MM.1S (cell line): Measurements from ENCODE around the gene PIK3IP1.

Experiments used
- DNase-seq: peaks from one replicate; pipeline ENCODE4 v3.0.0-alpha.2; 2015
- H2AFZ ChIP-seq: fragments of 300-600 bp; sonication (generic); 2 replicates; pipeline ENCODE4 v1.6.0; 2016; ENCODE audit warnings: antibody characterized with exemption, low read length
- H3F3A ChIP-seq: fragments of 300-600 bp; sonication (generic); 2 replicates; pipeline ENCODE4 v1.6.1; 2016; ENCODE audit warnings: mild to moderate bottlenecking, antibody characterized with exemption, low read length, moderate library complexity, mixed read lengths; ENCODE audit not compliant: insufficient read depth
- H3K27ac ChIP-seq: fragments of 300-600 bp; sonication (generic); 2 replicates; pipeline ENCODE4 v1.5.1; 2016; ENCODE audit warnings: mild to moderate bottlenecking, low read length
- H3K27me3 ChIP-seq: fragments of 300-600 bp; sonication (generic); replicated peaks from 2 replicates; pipeline ENCODE4 v1.6.0; 2016; ENCODE audit warnings: low read length; ENCODE audit not compliant: insufficient read depth
- H3K36me3 ChIP-seq: fragments of 300-600 bp; sonication (generic); replicated peaks from 2 replicates; pipeline ENCODE4 v1.6.1; 2016; ENCODE audit warnings: mild to moderate bottlenecking, low read length, mixed read lengths; ENCODE audit not compliant: insufficient read depth
- H3K4me1 ChIP-seq: fragments of 300-600 bp; sonication (generic); 2 replicates; pipeline ENCODE4 v1.6.1; 2016; ENCODE audit warnings: low read length, mixed read lengths
- H3K4me2 ChIP-seq: fragments of 300-600 bp; sonication (generic); 2 replicates; pipeline ENCODE4 v1.6.0; 2016; ENCODE audit warnings: low read depth, low read length
- H3K4me3 ChIP-seq: fragments of 300-600 bp; sonication (generic); 2 replicates; pipeline ENCODE4 v1.5.1; 2016; ENCODE audit warnings: low read length, mixed read lengths
- H3K79me2 ChIP-seq: fragments of 300-600 bp; sonication (generic); 2 replicates; pipeline ENCODE4 v1.6.1; 2016; ENCODE audit warnings: mixed run types, low read length, mixed read lengths
- H3K9ac ChIP-seq: fragments of 300-600 bp; sonication (generic); 2 replicates; pipeline ENCODE4 v1.6.1; 2016; ENCODE audit warnings: low read length, mixed read lengths
- H3K9me2 ChIP-seq: fragments of 300-600 bp; sonication (generic); replicated peaks from 2 replicates; pipeline ENCODE4 v1.6.1; 2016; ENCODE audit warnings: mild to moderate bottlenecking, low read length, mixed read lengths; ENCODE audit not compliant: insufficient read depth
- H3K9me3 ChIP-seq: fragments of 300-600 bp; sonication (generic); replicated peaks from 2 replicates; pipeline ENCODE4 v1.6.1; 2016; ENCODE audit warnings: mild to moderate bottlenecking, low read length, mixed read lengths; ENCODE audit not compliant: insufficient read depth
- H4K20me1 ChIP-seq: fragments of 300-600 bp; sonication (generic); 2 replicates; pipeline ENCODE4 v1.6.1; 2016; ENCODE audit warnings: mild to moderate bottlenecking, low read length, moderate library complexity, mixed read lengths; ENCODE audit not compliant: insufficient read depth
- CTCF ChIP-seq: fragments of 300-600 bp; sonication (generic); IDR thresholded peaks from 2 replicates; pipeline ENCODE4 v1.5.1; 2016; ENCODE audit warnings: antibody characterized with exemption, low read length, mixed read lengths
- EZH2 ChIP-seq: fragments of 300-600 bp; sonication (generic); optimal IDR thresholded peaks from 2 replicates; pipeline ENCODE3; 2017; ENCODE audit warnings: low read depth, mild to moderate bottlenecking, antibody characterized with exemption, low read length, mixed read lengths
- EZH2phosphoT487 ChIP-seq: fragments of 300-600 bp; sonication (generic); IDR thresholded peaks from 2 replicates; pipeline ENCODE4 v1.6.1; 2018; ENCODE audit warnings: antibody characterized with exemption, low read length

PIK3IP1 gene

GRCh38 chr22:31292236-31292989 lies at the start of gene PIK3IP1:
Gene PIK3IP1 (minus strand): TSS chr22:31292488. CDS start chr22:31292344, 144 bp downstream.
- Histone ChIP-seq H3K4me3 (peak within 1 kb of the TSS; percentile 71), H3K27ac (peak within 1 kb of the TSS; percentile 83; the same call in 1 of the 2 replicates), H3K9me3 (no peaks in the 10 kb centered on the region), H3F3A (peaks cover 42% of the 10 kb centered on the region), H3K27me3 (no peaks in the 10 kb centered on the region), H3K4me2 (peak within 1 kb of the TSS; percentile 98), H3K36me3 (no peaks in the 10 kb centered on the region), H2AFZ (peak within 1 kb of the TSS; percentile 78), H3K4me1 (peaks cover 39% of the 10 kb centered on the region), H3K9me2 (no peaks in the 10 kb centered on the region), H4K20me1 (no peaks in the 10 kb centered on the region), H3K9ac (peak within 1 kb of the TSS; percentile 92), H3K79me2 (peaks cover 25% of the 10 kb centered on the region)
- TF ChIP-seq EZH2, result no peak
- TF ChIP-seq CTCF, result peak; percentile 51
- peak; percentile 93 for DNase-seq

GRCh38 chr22:31341386-31342088 lies 49.2 kb upstream of the PIK3IP1 start:
- no peak for DNase-seq
- H3K4me2 ChIP-seq, result no peak overlapping the region
- H3K27ac ChIP-seq, result no peak overlapping the region
- H3K27me3 ChIP-seq, result no peaks in the 10 kb centered on the region
- no peak overlapping the region for H3K9ac ChIP-seq
- H4K20me1 ChIP-seq, result no peaks in the 10 kb centered on the region
- peaks cover 3% of the 10 kb centered on the region; the same call in 1 of the 2 replicates for H3K4me1 ChIP-seq
- no peak overlapping the region for H2AFZ ChIP-seq
- peaks cover 21% of the 10 kb centered on the region for H3K79me2 ChIP-seq
- H3K9me2 ChIP-seq, result no peaks in the 10 kb centered on the region
- TF ChIP-seq EZH2 (no peak), CTCF (no peak), EZH2phosphoT487 (no peak)
- no peaks in the 10 kb centered on the region for H3K36me3 ChIP-seq
- H3F3A ChIP-seq, result no peaks in the 10 kb centered on the region
- H3K4me3 ChIP-seq, result no peak overlapping the region
- no peaks in the 10 kb centered on the region for H3K9me3 ChIP-seq

GRCh38 chr22:31340765-31341247 lies 48.5 kb upstream of the PIK3IP1 start:
- H3K27me3 ChIP-seq, result no peaks in the 10 kb centered on the region
- no peaks in the 10 kb centered on the region for H3F3A ChIP-seq
- no peak overlapping the region for H3K27ac ChIP-seq
- H3K9me3 ChIP-seq, result no peaks in the 10 kb centered on the region
- no peaks in the 10 kb centered on the region for H4K20me1 ChIP-seq
- H3K4me1 ChIP-seq, result peaks cover 3% of the 10 kb centered on the region; the same call in 1 of the 2 replicates
- TF ChIP-seq EZH2phosphoT487 (no peak), EZH2 (no peak), CTCF (no peak)
- no peak for DNase-seq
- peaks cover 21% of the 10 kb centered on the region for H3K79me2 ChIP-seq
- H3K4me2 ChIP-seq, result no peak overlapping the region
- no peak overlapping the region for H3K9ac ChIP-seq
- H2AFZ ChIP-seq, result no peak overlapping the region
- H3K9me2 ChIP-seq, result no peaks in the 10 kb centered on the region
- no peaks in the 10 kb centered on the region for H3K36me3 ChIP-seq
- no peak overlapping the region for H3K4me3 ChIP-seq
